Heart right ventricle (tissue), 16 donors: ENCODE results near the gene NEBL. TPM values are rescaled to one million over a fixed set of nuclear protein-coding genes. Genes with fewer than 3 reads are reported as not detected.
A peak's percentile ranks its signal among the peaks of the same experiment; 100 is the strongest.

Experiments used
- ATAC-seq, 8 donors: fragments of 200-7000 bp; cut with Tn5 transposase; one replicate each; pipeline ENCODE4 v1.9.1; 2020; ENCODE audit warnings: mild to moderate bottlenecking in 8 of 8, moderate library complexity in 8 of 8, moderate number of reproducible peaks in 1 of 8
- DNase-seq, 2 donors: peaks; one replicate each; pipeline ENCODE4 v3.0.0-alpha.2; 2020
- H3K27ac ChIP-seq, 10 donors: fragments of 200-600 bp; sonication (generic) in 2 of 10; one replicate each; pipeline versions ENCODE4 v1.5.0 to v1.8.0; 2020 to 2022; ENCODE audit warnings: mild to moderate bottlenecking in 3 of 10
- H3K27me3 ChIP-seq, 7 donors: fragments of 200-600 bp; one replicate each; pipeline ENCODE4 v1.8.0; 2021 to 2022; ENCODE audit warnings: mild to moderate bottlenecking in 2 of 7
- H3K36me3 ChIP-seq, 9 donors: fragments of 200-600 bp; sonication (generic) in 1 of 9; one replicate each; pipeline versions ENCODE4 v1.5.0 to v1.8.0; 2020 to 2022; ENCODE audit warnings: mild to moderate bottlenecking in 2 of 9
- H3K4me1 ChIP-seq, 9 donors: fragments of 200-600 bp; sonication (generic) in 1 of 9; one replicate each; pipeline versions ENCODE4 v1.5.0 to v1.8.0; 2020 to 2022; ENCODE audit warnings: mild to moderate bottlenecking in 4 of 9
- H3K4me3 ChIP-seq, 10 donors: fragments of 200-600 bp; sonication (generic) in 2 of 10; one replicate each; pipeline versions ENCODE4 v1.5.0 to v1.8.0; 2020 to 2022; ENCODE audit warnings: mild to moderate bottlenecking in 7 of 10, moderate library complexity in 2 of 10
- H3K9me3 ChIP-seq, 11 donors: fragments of 200-600 bp in 10 of 11; sonication (generic) in 2 of 11; one replicate each; pipeline versions ENCODE4 v1.5.0 to v1.8.0; 2013 to 2022; ENCODE audit warnings: mild to moderate bottlenecking in 2 of 11, control low read depth in 1 of 11, moderate library complexity in 1 of 11
- WGBS, 2 donors: extraction: QIAGEN DNeasy Blood & Tissue Kit; methylation state at CpG; one replicate each; pipeline ENCODE4 v1.1.7; 2013; ENCODE audit warnings: inconsistent platforms in 1 of 2; 5-methylcytosine and 5-hydroxymethylcytosine counted together
- intact Hi-C, 10 donors: fragments of 100-400 bp; cut with DNase I; formaldehyde crosslinking; loops; one replicate each; pipeline versions ENCODE4 v1.11.1 to v1.14.2; 2022
- polyA plus RNA-seq, 2 donors: library from polyadenylated mRNA; stranded (reverse); fragments of 200-250 nt; gene quantifications; one replicate each; pipeline ENCODE4 v1.2.3, GENCODE V29; 2013
- total RNA-seq, 10 donors: library from RNA; stranded (reverse); fragmentation: NEBNext Ultra II Directional in 3 of 10; extraction: Animal tissue kit (Norgen Biotek cat#: 25700) in 3 of 10; gene quantifications; one replicate each; pipeline versions ENCODE4 v1.2.1 to v1.2.4, GENCODE V29; 2021 to 2023
- TF ChIP-seq, protein P1 (sequence below), 9 donors: fragments of 200-600 bp; sonication (generic) in 2 of 9; IDR thresholded peaks; one replicate each; pipeline versions ENCODE4 v1.5.0 to v1.8.0; 2021 to 2022; ENCODE audit warnings: antibody characterized with exemption in 9 of 9, mild to moderate bottlenecking in 5 of 9, moderate library complexity in 1 of 9
- donor health status: Arrhythmogenic right ventricular cardiomyopathy.
- donor health status: ischemic (EF 13 %, LVEDD 7.1; RV severe dilation, severe dysfunction).
- donor health status: healthy with polysubstance abuse.
- donor health status: DM: no; HTN: yes; CAD: no.
- donor health status: DM: no; HTN: no; CAD: no.
- donor health status: ischemic (EF 25% LVEDD 6.9; RV normal size, moderate dysfunction).
- donor health status: ischemic (EF 25% LVEDD 5.7; RV mildly dilated, moderate dysfunction).
- donor health status: healthy.
- donor health status: DM: yes; HTN: yes; CAD: no.
- donor health status: Ischemic cardiomyopathy.
- donor health status: ischemic (EF 35%, LVEDD 5.7; RV mildly dilated, moderate dysfunction).
- donor health status: nonischemic (EF 11% LVEDD 7.7; RV severe dilation, severe dysfunction).
- donor health status: DM: yes; HTN: yes; CAD: no.
- donor health status: PGD.
- donor health status: ischemic (EF 29% LVEDD 5.4; RV normal size, mild dysfunction).
- donor health status: nonischemic (EF 23%, LVEDD 6.1; RV moderate dilation, normal function).

NEBL gene
- total and polyA plus RNA-seq, 12 donors: 113 to 899 (median 722) TPM

GRCh38 chr10:20834825-20835224 lies 62.3 kb downstream of the NEBL start:
- peak overlapping the region in 4 of 10 donors; percentile 19 to 55 (median 28) for H3K27ac ChIP-seq
- H3K36me3 ChIP-seq: peaks cover 0 to 99% (median 29%) of the 10 kb centered on the region in 9 donors

DNA sequence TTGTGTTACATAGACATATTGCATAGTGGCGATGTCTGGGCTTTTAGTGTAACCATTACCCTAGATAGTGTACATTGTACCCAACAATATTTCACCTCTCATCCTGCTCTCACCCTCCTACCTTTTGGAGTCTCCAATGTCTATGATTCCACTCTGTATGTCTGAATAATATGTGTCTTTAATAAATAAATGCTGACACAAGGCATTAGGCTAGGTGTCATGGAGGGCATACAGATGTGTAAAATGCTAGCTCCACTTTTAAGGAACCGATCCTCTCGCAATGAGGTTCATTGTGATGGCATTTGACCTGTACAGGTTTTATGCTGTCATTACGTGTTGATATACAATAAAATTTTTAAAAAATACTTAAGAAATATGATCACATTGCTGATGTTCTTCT lies 74.3 kb downstream of the NEBL start:
- Histone ChIP-seq H3K9me3 (no peaks in the 10 kb centered on the region), H3K27me3 (no peaks in the 10 kb centered on the region), H3K36me3 (peaks cover 0 to 100% (median 15%) of the 10 kb centered on the region in 9 donors), H3K4me1 (no peaks in the 10 kb centered on the region), H3K27ac (no peak overlapping the region), H3K4me3 (no peak overlapping the region)
- WGBS, 2 donors: 92 to 95% methylated on average over 4 of the region's 4 CpGs
- TF ChIP-seq, protein P1, sequence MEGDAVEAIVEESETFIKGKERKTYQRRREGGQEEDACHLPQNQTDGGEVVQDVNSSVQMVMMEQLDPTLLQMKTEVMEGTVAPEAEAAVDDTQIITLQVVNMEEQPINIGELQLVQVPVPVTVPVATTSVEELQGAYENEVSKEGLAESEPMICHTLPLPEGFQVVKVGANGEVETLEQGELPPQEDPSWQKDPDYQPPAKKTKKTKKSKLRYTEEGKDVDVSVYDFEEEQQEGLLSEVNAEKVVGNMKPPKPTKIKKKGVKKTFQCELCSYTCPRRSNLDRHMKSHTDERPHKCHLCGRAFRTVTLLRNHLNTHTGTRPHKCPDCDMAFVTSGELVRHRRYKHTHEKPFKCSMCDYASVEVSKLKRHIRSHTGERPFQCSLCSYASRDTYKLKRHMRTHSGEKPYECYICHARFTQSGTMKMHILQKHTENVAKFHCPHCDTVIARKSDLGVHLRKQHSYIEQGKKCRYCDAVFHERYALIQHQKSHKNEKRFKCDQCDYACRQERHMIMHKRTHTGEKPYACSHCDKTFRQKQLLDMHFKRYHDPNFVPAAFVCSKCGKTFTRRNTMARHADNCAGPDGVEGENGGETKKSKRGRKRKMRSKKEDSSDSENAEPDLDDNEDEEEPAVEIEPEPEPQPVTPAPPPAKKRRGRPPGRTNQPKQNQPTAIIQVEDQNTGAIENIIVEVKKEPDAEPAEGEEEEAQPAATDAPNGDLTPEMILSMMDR (IDR thresholded peaks at IDR 0.05): no peak
- intact Hi-C loops: no loop called here
- DNase-seq: no peak
- no peak for ATAC-seq

More at GRCh38 chr10:20834825-20835224, 62.3 kb downstream of the NEBL start:
- Histone ChIP-seq H3K4me1 (peaks cover 0 to 34% (median 9%) of the 10 kb centered on the region in 9 donors), H3K27me3 (no peaks in the 10 kb centered on the region), H3K9me3 (peaks cover 0 to 14% (median 0%) of the 10 kb centered on the region in 11 donors), H3K4me3 (no peak overlapping the region)
- peak in 4 of 8 donors; percentile 16 to 45 (median 32) for ATAC-seq
- DNase-seq: no peak
- TF ChIP-seq, protein P1 (IDR thresholded peaks at IDR 0.05): no peak
- intact Hi-C loops: no loop called here
- WGBS, 2 donors: 24 to 33% methylated on average over 2 of the region's 2 CpGs

DNA sequence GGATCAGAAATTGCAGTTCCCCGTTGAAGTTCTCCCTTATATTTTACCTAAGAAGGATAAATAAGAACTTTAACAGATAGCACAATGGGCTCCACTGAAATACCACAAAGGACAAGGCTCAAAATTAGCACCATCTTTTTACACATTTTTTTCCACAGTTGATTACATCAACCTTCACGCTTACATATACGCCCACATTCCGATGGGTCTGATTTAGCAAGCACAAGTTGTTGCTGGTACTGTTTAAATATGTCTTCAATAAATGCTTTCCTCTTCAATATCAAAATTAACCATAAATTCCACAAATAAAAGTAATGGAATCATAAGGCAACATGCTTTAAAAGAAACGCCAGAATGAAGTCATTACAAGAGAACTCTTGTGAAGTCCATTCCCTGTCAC lies 79.5 kb downstream of the NEBL start:
- intact Hi-C loops: no loop called here
- ATAC-seq (no peak), DNase-seq (no peak)
- TF ChIP-seq, protein P1 (IDR thresholded peaks at IDR 0.05): no peak
- 88 to 90% methylated on average over 5 of the region's 5 CpGs for WGBS, 2 donors
- H3K9me3 ChIP-seq: no peaks in the 10 kb centered on the region
- H3K27me3 ChIP-seq: no peaks in the 10 kb centered on the region
- no peak overlapping the region for H3K4me3 ChIP-seq
- H3K36me3 ChIP-seq: peaks cover 0 to 89% (median 11%) of the 10 kb centered on the region in 9 donors
- H3K4me1 ChIP-seq: peaks cover 0 to 8% (median 2%) of the 10 kb centered on the region in 9 donors
- no peak overlapping the region for H3K27ac ChIP-seq

GRCh38 chr10:20817116-20817515 lies 80.0 kb downstream of the NEBL start:
- WGBS, 2 donors: 85 to 90% methylated on average over 3 of the region's 3 CpGs
- H3K4me3 ChIP-seq: no peak overlapping the region

More at GRCh38 chr10:20817116-20817515, 80.0 kb downstream of the NEBL start:
- DNase-seq (no peak), ATAC-seq (no peak)
- Histone ChIP-seq H3K36me3 (peaks cover 0 to 89% (median 11%) of the 10 kb centered on the region in 9 donors), H3K27ac (peak overlapping the region in 1 of 10 donors; percentile 14), H3K4me1 (peaks cover 0 to 10% (median 3%) of the 10 kb centered on the region in 9 donors), H3K27me3 (no peaks in the 10 kb centered on the region), H3K9me3 (no peaks in the 10 kb centered on the region)
- TF ChIP-seq, protein P1 (IDR thresholded peaks at IDR 0.05): no peak
- intact Hi-C loops: no loop called here
